PC-3 (cell line): ENCODE data around the gene DDOST. TPM values are rescaled to one million over a fixed set of nuclear protein-coding genes. Genes with fewer than 3 reads are reported as not detected.

ENCODE experiments used
- ATAC-seq: fragments of 200-7000 bp; cut with Tn5 transposase; 2 replicates; pipeline ENCODE4 v1.9.1; 2020; ENCODE audit warnings: mild to moderate bottlenecking, moderate library complexity
- BruUV-seq: library from RNA; stranded (reverse); fragments of 400-500 nt; replicated peaks from 2 replicates; lab custom pipeline; 2021; lab: Mats Ljungman, UMichigan
- CTCF ChIA-PET: fragments of 300-600 bp; sonication (Branson Sonifier 250); formaldehyde crosslinking; loops from one replicate; lab custom pipeline; 2022; ENCODE audit warnings: antibody characterized with exemption; lab: Charles Lee
- POLR2A ChIA-PET: fragments of 300-600 bp; sonication (Branson Sonifier 250); formaldehyde crosslinking; loops from one replicate; lab custom pipeline; 2022; ENCODE audit warnings: antibody characterized with exemption; ENCODE audit not compliant: unreplicated experiment; lab: Charles Lee
- DNase-seq: peaks from one replicate; pipeline ENCODE4 v3.0.0-alpha.2; 2015
- H2AFZ ChIP-seq: fragments of 300-600 bp; sonication (generic); 2 replicates; pipeline ENCODE4 v1.6.0; 2016; ENCODE audit warnings: antibody characterized with exemption, low read length
- H3F3A ChIP-seq: fragments of 300-600 bp; sonication (generic); one replicate; pipeline ENCODE4 v1.6.0; 2017; ENCODE audit warnings: antibody characterized with exemption, low read length, control low read depth, mild to moderate bottlenecking; ENCODE audit not compliant: unreplicated experiment
- H3K27ac ChIP-seq: fragments of 300-600 bp; sonication (generic); 2 replicates; pipeline ENCODE4 v1.5.1; 2016; ENCODE audit warnings: mild to moderate bottlenecking, low read length
- H3K27me3 ChIP-seq: fragments of 300-600 bp; sonication (generic); 2 replicates; pipeline ENCODE4 v1.6.1; 2016; ENCODE audit warnings: low read length, mixed read lengths
- H3K36me3 ChIP-seq: fragments of 300-600 bp; sonication (generic); 2 replicates; pipeline ENCODE4 v1.6.1; 2016; ENCODE audit warnings: low read depth, mixed run types, low read length, mixed read lengths
- H3K4me1 ChIP-seq: fragments of 300-600 bp; sonication (generic); 2 replicates; pipeline ENCODE4 v1.5.1; 2016; ENCODE audit warnings: low read length; ENCODE audit not compliant: insufficient read depth
- H3K4me2 ChIP-seq: fragments of 300-600 bp; sonication (generic); 2 replicates; pipeline ENCODE4 v1.6.0; 2016; ENCODE audit warnings: low read length
- H3K4me3 ChIP-seq: fragments of 300-600 bp; sonication (generic); 2 replicates; pipeline ENCODE4 v1.5.1; 2016; ENCODE audit warnings: mild to moderate bottlenecking, low read length, mixed read lengths
- H3K79me2 ChIP-seq: fragments of 300-600 bp; sonication (generic); 2 replicates; pipeline ENCODE4 v1.6.1; 2017; ENCODE audit warnings: low read length, mixed read lengths
- H3K9ac ChIP-seq: fragments of 300-600 bp; sonication (generic); 2 replicates; pipeline ENCODE4 v1.6.0; 2016; ENCODE audit warnings: mild to moderate bottlenecking, low read length
- H3K9me2 ChIP-seq: fragments of 300-600 bp; sonication (generic); replicated peaks from 2 replicates; pipeline ENCODE4 v1.6.1; 2016; ENCODE audit warnings: mixed run types, low read length, mixed read lengths
- H3K9me3 ChIP-seq: fragments of 300-600 bp; sonication (generic); 2 replicates; pipeline ENCODE4 v1.6.1; 2016; ENCODE audit warnings: low read length, mixed read lengths
- H4K20me1 ChIP-seq: fragments of 300-600 bp; sonication (generic); 2 replicates; pipeline ENCODE4 v1.6.1; 2016; ENCODE audit warnings: low read length, mixed read lengths
- EZH2 ChIP-seq: fragments of 300-600 bp; sonication (generic); IDR thresholded peaks from one replicate; pipeline ENCODE4 v1.6.1; 2017; ENCODE audit warnings: antibody characterized with exemption, mild to moderate bottlenecking, low read length; ENCODE audit not compliant: unreplicated experiment
- EZH2phosphoT487 ChIP-seq: fragments of 300-600 bp; sonication (generic); IDR thresholded peaks from 2 replicates; pipeline ENCODE4 v1.6.1; 2018; ENCODE audit warnings: mild to moderate bottlenecking, antibody characterized with exemption, low read length, borderline replicate concordance
- intact Hi-C: fragments of 100-400 bp; cut with micrococcal nuclease; formaldehyde crosslinking; loops from 2 replicates; pipeline ENCODE4 v1.9.0; 2023
- total RNA-seq: library from RNA; depleted of rRNA; stranded (reverse); fragments of >200 nt; gene quantifications from 2 replicates; pipeline ENCODE4 v1.2.3, GENCODE V29; 2014
- TF ChIP-seq, protein P1 (sequence below): fragments of 300-600 bp; sonication (generic); conservative IDR thresholded peaks from 2 replicates; pipeline ENCODE4 v1.5.1; 2017; ENCODE audit warnings: antibody characterized with exemption, low read depth, mild to moderate bottlenecking, low read length

The DDOST gene
- total RNA-seq, 1 experiment from 2014 or later: 357 TPM

DNA sequence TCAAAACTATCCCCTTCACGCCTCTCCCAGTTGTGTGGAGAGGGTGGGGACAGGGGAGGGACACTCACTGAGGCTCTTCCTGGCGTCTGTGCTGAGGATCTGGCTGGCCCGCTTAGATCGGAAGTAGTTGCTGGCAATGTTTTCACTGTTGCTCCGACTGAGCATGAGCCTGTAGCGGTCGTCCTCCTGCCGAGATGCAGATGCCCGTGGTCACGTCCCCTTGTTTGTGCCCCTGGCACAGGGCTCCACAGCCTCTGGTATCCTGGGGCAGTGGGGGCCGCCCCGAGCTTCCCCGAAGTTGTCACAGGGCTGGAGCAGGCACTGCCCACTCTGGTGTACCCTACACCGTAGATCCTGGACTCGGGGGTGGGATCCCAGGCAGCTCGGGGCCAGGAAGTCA, 5.0 kb upstream of the DDOST start:
- no peaks in the 10 kb centered on the region for H3K9me2 ChIP-seq
- H2AFZ ChIP-seq: no peak overlapping the region
- no peak for ATAC-seq
- no peaks in the 10 kb centered on the region for H3K4me1 ChIP-seq
- H3K36me3 ChIP-seq: no peaks in the 10 kb centered on the region
- H3K79me2 ChIP-seq: peaks cover under 1% of the 10 kb centered on the region
- H3K9ac ChIP-seq: no peak overlapping the region
- no peaks in the 10 kb centered on the region for H3K27me3 ChIP-seq
- CTCF ChIA-PET: no interaction called here
- no peaks in the 10 kb centered on the region for H4K20me1 ChIP-seq
- no peaks in the 10 kb centered on the region for H3F3A ChIP-seq
- no peak overlapping the region for H3K4me2 ChIP-seq
- BruUV-seq: no TSS peak
- no peak overlapping the region for H3K4me3 ChIP-seq
- TF ChIP-seq EZH2phosphoT487 (no peak), EZH2 (no peak)
- TF ChIP-seq, protein P1, sequence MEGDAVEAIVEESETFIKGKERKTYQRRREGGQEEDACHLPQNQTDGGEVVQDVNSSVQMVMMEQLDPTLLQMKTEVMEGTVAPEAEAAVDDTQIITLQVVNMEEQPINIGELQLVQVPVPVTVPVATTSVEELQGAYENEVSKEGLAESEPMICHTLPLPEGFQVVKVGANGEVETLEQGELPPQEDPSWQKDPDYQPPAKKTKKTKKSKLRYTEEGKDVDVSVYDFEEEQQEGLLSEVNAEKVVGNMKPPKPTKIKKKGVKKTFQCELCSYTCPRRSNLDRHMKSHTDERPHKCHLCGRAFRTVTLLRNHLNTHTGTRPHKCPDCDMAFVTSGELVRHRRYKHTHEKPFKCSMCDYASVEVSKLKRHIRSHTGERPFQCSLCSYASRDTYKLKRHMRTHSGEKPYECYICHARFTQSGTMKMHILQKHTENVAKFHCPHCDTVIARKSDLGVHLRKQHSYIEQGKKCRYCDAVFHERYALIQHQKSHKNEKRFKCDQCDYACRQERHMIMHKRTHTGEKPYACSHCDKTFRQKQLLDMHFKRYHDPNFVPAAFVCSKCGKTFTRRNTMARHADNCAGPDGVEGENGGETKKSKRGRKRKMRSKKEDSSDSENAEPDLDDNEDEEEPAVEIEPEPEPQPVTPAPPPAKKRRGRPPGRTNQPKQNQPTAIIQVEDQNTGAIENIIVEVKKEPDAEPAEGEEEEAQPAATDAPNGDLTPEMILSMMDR: no peak
- POLR2A ChIA-PET: no interaction called here
- H3K27ac ChIP-seq: no peak overlapping the region
- no peaks in the 10 kb centered on the region for H3K9me3 ChIP-seq
- no peak for DNase-seq
- intact Hi-C loops: no loop called here

DNA sequence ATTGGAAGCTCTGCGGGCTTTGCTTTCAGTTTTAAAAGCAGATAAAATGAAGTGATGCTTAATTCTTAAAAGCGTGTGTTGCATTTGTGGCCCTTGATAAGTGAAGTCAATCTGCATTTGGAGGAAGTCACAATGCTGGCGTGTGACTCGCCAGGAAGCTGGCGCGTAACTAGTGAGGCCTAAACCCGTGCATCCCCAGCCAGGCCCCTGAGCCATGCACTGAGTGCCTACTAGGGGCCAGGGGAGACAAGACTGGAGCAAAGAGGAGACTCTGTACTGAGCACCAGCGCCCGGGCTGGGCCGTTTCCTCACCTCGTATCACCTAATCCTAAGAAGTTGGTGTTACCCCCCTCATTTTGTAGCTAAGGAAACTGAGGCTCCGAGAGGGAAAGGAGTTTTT, 4.6 kb upstream of the DDOST start:
- TF ChIP-seq EZH2 (no peak), EZH2phosphoT487 (no peak)
- TF ChIP-seq, protein P1: no peak
- Histone ChIP-seq H3K4me1 (no peaks in the 10 kb centered on the region), H3K79me2 (peaks cover 5% of the 10 kb centered on the region), H3K4me2 (no peak overlapping the region), H3K36me3 (no peaks in the 10 kb centered on the region), H3K9me2 (no peaks in the 10 kb centered on the region), H3K27me3 (no peaks in the 10 kb centered on the region), H4K20me1 (no peaks in the 10 kb centered on the region), H3K27ac (no peak overlapping the region), H3K4me3 (no peak overlapping the region), H3K9me3 (no peaks in the 10 kb centered on the region), H3K9ac (no peak overlapping the region), H2AFZ (no peak overlapping the region), H3F3A (no peaks in the 10 kb centered on the region)
- DNase-seq (no peak), ATAC-seq (no peak)
- intact Hi-C loops: no loop called here
- no TSS peak for BruUV-seq
- CTCF ChIA-PET: no interaction called here
- POLR2A ChIA-PET: no interaction called here

DNA sequence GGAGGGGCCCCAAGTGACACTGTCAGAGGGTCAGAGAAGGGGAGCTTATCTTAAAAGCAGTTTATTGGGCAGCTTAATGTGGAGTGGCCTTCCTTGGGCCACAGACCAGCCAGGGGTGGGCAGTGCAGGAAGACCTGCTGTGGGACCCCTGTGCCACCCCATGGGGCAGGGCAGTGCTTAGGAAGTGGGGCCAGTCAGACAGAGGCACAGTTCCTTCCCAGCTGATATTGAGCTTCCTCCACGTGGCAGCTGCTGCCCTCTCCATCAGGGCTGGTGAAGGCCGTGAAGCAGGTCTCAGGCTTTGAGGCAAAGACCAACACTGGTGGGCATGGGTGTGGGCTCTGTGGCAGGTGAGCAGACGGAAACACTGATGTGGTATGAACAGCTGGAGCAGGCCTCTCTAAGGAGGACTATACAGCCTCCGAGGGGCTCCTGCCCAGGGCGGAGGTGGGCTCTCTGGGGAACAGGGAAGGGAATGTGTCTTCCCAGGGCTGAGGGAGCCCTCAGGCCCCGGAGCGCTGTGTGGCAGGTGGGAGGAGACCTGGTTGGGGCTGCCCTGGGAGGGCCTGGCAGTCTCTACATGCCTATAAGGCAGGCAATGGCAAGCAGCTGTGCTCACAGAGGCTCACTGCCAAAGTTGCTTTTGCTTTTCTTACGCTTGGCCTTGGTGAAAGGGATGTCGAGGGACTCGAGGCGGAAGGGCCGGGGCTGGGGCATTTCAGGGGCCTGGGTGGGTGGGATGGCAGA, 3.0 kb upstream of the DDOST start:
- Histone ChIP-seq H2AFZ (no peak overlapping the region), H3K9ac (no peak overlapping the region), H4K20me1 (no peaks in the 10 kb centered on the region), H3K4me1 (peaks cover 8% of the 10 kb centered on the region; the same call in 1 of the 2 replicates), H3K9me2 (no peaks in the 10 kb centered on the region), H3K27me3 (no peaks in the 10 kb centered on the region), H3K36me3 (no peaks in the 10 kb centered on the region), H3K79me2 (peaks cover 21% of the 10 kb centered on the region), H3F3A (no peaks in the 10 kb centered on the region), H3K4me2 (no peak overlapping the region), H3K9me3 (no peaks in the 10 kb centered on the region), H3K4me3 (no peak overlapping the region), H3K27ac (no peak overlapping the region)
- ChIA-PET CTCF (no interaction called here), POLR2A (no interaction called here)
- no peak for DNase-seq
- ATAC-seq: no peak
- no TSS peak for BruUV-seq
- TF ChIP-seq EZH2phosphoT487 (no peak), EZH2 (no peak)
- TF ChIP-seq, protein P1: no peak
- intact Hi-C loops: loop anchor here (5.0 kb wide), 1 partner anchor 123 kb away; the partner anchor contains the start of gene HP1BP3
